IPS-NIHi7 (cell line): ENCODE measurements around the gene SAG.

Experiments
- DNase-seq: peaks from one replicate; pipeline ENCODE4 v3.0.0; 2012; ENCODE audit warnings: mixed read lengths; ENCODE audit errors: extremely low spot score

SAG gene

DNA sequence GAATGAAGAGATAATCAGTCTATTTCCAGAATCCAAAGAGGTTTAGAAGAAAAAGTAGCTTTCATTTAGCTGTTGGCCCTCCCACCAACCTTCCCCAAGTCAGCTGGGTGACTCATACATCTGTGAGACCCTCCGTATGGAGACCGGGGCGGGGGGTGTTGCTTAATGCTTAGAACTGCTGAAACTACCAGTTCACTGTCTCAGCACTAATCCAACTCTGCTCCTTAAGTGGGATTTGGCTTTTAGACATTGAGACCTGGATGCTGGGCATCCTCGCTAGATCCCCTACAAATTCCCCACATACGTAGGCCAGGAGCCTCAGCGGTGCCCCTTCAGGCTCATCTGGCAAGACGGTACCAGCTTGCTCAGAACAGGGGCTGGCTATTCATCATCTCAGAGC, at the start of gene SAG:
Gene SAG, plus strand, starts transcription at position 252 of the 400 bp plus-strand sequence. CDS start 1,374 bp downstream, outside the sequence.
- no peak for DNase-seq

- DNase-seq, result no peak
Observed at GRCh38 chr2:233258211-233258610, 49.4 kb upstream of the SAG start.

- DNase-seq, result no peak
Observed at GRCh38 chr2:233259730-233260129, 47.9 kb upstream of the SAG start.

GRCh38 chr2:233260661-233261060, 47.0 kb upstream of the SAG start:
- DNase-seq, result no peak

- no peak for DNase-seq
Observed at GRCh38 chr2:233261819-233262555, 45.6 kb upstream of the SAG start.

DNA sequence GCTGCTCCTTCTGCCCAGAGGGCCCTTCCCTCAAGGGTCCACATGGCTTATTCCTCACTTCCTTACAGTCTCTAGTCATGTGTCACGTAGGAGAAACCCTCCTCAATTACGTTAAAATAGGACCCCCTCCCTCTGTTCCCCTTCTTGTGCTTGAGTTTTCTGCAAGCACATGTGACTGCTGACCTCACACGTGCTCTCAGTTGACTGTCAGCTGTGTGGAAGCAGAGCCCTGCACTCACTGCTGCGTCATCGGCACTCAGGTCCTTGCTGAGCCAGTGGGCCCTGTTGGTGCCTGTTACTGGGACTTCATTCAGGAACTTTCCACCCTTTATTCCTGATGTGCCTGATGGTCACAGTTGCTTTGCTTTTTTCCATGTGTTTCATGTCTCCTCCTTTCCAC, 45.1 kb upstream of the SAG start:
- no peak for DNase-seq

- no peak for DNase-seq
Observed at GRCh38 chr2:233263045-233263570, 44.5 kb upstream of the SAG start.

DNA sequence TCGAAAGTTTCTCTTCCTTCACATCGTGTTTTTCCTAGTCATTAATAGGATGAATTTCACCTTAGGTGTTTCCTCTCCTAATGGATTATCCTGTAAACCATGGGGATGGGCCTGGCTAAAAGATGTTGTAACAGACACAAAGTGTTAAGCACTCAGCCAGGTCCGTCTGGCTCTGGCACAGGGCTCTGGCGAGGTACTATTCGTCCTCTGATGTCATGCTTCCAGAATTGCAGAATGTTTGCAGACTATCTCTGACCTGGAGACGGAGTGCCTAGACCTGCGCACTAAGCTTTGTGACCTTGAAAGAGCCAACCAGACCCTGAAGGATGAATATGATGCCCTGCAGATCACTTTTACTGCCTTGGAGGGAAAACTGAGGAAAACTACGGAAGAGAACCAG, 42.9 kb upstream of the SAG start:
- no peak for DNase-seq

GRCh38 chr2:233265899-233266431, 41.7 kb upstream of the SAG start:
- no peak for DNase-seq

DNA sequence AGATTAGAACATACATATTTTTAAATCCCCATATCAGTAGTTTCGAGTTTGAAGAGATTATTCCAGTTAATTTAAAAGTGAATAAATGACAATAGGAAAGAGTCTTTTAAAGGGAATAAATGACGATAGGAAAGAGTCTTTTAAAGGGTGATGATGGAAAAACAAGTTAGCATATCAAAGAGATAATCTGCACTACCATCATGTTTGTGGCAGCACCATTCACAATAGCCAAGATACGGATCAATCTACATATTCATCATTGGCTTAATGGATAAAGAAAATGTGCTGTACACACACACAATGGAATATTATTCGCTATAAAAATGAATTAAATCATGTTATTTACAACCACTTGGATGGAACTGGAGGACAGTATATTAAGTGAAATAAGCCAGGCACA, 41.1 kb upstream of the SAG start:
- DNase-seq, result no peak

GRCh38 chr2:233267516-233268245, 39.9 kb upstream of the SAG start:
- no peak for DNase-seq

GRCh38 chr2:233270366-233270765, 37.2 kb upstream of the SAG start:
- no peak for DNase-seq

DNA sequence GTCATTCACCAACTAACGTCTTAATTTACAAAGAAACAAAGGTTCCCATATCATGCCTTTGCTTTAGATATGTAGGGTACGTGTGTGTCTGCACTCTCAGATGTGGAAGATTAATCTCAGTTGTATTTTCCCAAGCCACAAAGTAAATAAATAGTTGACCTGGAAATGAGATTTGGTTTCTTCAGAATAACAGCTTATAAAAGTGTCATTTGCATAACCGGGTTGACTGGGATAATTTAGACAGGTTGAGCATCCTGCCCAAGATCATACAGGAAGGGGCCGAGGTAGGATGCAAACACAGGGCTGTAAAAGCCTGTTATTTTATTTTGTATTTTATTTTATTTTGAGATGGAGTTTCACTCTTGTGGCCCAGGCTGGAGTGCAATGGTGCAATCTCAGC, 36.7 kb upstream of the SAG start:
- DNase-seq, result no peak

DNA sequence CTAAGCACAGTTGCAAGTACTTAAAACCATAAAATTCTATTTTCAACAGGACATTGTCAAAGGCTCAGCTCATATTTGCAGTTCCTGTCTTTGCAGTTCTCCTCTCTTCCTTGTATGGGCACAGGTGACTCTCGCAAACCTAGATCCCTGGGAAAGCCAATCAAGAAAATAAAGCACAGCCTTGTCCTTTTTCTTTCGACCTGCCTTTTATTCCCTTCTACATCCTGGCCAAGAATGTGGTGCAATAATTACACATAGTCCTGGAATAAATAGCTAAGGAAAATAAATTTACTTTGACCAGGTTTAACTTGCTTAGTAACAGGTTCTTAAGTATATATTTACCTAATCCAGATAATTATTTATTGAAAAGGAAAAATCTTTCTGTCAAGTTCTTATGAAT, 35.9 kb upstream of the SAG start:
- DNase-seq, result no peak

DNA sequence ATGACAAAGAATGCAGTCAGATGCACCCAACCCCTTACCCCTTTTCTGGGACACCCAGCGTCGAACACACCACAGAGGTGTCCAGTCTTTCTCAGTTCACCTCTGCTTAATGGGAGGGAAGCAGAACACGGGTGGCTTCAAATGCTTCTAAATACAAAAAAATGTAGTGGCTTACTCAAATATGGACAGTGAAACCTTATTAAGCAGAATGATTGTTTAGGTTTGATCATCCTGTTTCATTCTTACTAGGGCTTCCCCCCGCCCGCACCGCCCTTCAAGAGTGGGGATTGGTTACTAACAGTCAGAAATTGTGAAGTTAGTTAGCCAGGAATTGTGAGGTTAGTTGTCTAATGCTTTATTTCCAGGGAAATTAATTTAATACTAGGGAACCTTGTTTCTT, 34.5 kb upstream of the SAG start:
- no peak for DNase-seq

DNA sequence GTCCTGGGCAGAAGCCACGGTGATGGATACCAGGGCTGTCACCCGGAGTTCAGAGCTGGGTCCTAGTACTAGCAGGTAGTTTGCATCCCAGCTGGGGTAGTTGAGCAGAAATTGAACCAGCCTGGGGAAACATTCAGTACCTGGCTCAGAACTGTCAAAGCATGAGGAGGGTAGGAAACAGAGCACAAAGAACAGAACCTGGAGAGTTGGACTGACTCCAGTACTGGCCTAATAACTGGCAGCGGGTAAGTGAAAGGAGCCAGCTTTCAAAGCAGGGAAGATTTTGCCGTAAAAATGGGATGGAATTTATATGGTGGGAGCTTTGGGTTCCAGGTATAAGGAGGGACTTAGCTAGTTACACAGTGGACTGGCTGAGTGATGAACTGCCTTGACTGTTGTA, 32.4 kb upstream of the SAG start:
- DNase-seq, result no peak

GRCh38 chr2:233278921-233279320, 28.7 kb upstream of the SAG start:
- DNase-seq, result no peak

DNA sequence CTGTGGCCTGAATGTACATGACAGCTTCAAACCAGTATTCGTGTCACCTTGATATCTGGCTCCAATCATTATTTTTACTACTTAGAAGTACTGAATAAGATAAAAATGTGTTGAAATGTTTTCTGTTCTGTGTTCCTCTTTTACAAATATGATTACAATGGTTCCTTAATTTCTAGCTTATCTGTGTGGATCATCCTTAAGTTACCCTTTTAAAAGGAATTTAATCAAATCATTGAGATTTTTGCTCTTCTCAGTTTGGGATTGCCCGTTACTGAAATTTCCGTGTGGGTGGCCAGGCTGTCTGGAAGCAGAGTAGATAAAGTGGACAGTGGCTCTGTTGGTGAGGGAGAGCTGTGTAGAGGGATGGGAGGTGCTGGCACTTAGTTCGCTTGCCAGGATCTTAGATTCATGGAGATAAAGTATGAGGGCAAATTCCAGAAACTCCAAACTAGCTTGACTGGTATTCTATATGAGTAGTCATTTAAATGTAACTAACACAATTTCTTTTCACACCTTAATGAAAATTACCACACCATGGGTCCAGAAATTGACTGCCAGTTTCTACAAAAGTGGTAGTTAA, 27.4 kb upstream of the SAG start:
- no peak for DNase-seq

- DNase-seq, result no peak
Observed at GRCh38 chr2:233281553-233281952, 26.1 kb upstream of the SAG start.

- no peak for DNase-seq
Observed at GRCh38 chr2:233281992-233282603, 25.5 kb upstream of the SAG start.

GRCh38 chr2:233285921-233286320, 21.7 kb upstream of the SAG start:
- DNase-seq, result no peak

GRCh38 chr2:233287871-233288270, 19.7 kb upstream of the SAG start:
- DNase-seq, result no peak
